NT2/D1 (cell line): ENCODE measurements around the gene TMEM106C.

ENCODE experiments used
- SUZ12 ChIP-seq: IDR thresholded peaks from 2 replicates; pipeline ENCODE4 v1.6.1; 2011; ENCODE audit not compliant: insufficient read length, insufficient read depth; ENCODE audit errors: extremely low read depth
- ZNF274 ChIP-seq: IDR thresholded peaks from 2 replicates; pipeline ENCODE4 v1.6.1; 2011; ENCODE audit warnings: mild to moderate bottlenecking, low read depth, low read length

- TF ChIP-seq ZNF274, result no peak
- TF ChIP-seq SUZ12, result no peak
Observed at GRCh38 chr12:47920913-47921312, 42.5 kb upstream of the TMEM106C start.
